Mucosa of descending colon (tissue), 3 donors: ENCODE measurements around the gene SLIT3. TPM values are rescaled to one million over a fixed set of nuclear protein-coding genes. Genes with fewer than 3 reads are reported as not detected.

ENCODE experiments used
- ATAC-seq: fragments of 200-7000 bp; cut with Tn5 transposase; one replicate; pipeline ENCODE4 v1.9.1; 2020; ENCODE audit warnings: mild to moderate bottlenecking, moderate library complexity
- DNase-seq, 3 donors: peaks; one replicate each; pipeline ENCODE4 v3.0.0-alpha.2; 2020
- H3K36me3 ChIP-seq: fragments of 200-600 bp; one replicate; pipeline ENCODE4 v1.8.0; 2021; ENCODE audit warnings: low read depth, mild to moderate bottlenecking
- H3K4me1 ChIP-seq: fragments of 200-600 bp; one replicate; pipeline ENCODE4 v1.8.0; 2021; ENCODE audit warnings: low read depth, mild to moderate bottlenecking
- H3K4me3 ChIP-seq: fragments of 200-600 bp; one replicate; pipeline ENCODE4 v1.8.0; 2021; ENCODE audit warnings: mild to moderate bottlenecking
- H3K9me3 ChIP-seq: fragments of 200-600 bp; one replicate; pipeline ENCODE4 v1.8.0; 2021; ENCODE audit warnings: mild to moderate bottlenecking
- intact Hi-C, 2 donors: fragments of 100-400 bp; cut with DNase I in 1 of 2; cut with micrococcal nuclease in 1 of 2; formaldehyde crosslinking; loops; one replicate each; pipeline versions ENCODE4 v1.11.0 to v1.11.1; 2022; cut with DNase I, micrococcal nuclease
- total RNA-seq, 3 donors: library from RNA; stranded (reverse); fragmentation: NEBNext Ultra II Directional in 2 of 3; extraction: Animal tissue kit (Norgen Biotek cat#: 25700) in 2 of 3; gene quantifications; one replicate each; pipeline versions ENCODE4 v1.2.1 to v1.2.4, GENCODE V29; 2021 to 2023
- TF ChIP-seq, protein P1 (sequence below): fragments of 200-600 bp; IDR thresholded peaks from one replicate; pipeline ENCODE4 v1.8.0; 2022; ENCODE audit warnings: antibody characterized with exemption, mild to moderate bottlenecking
- donor health status: DM: no; HTN: no; CAD: no; lungs with moderate emphysema.
- donor health status: DM: no; HTN: no; CAD: no.
- donor health status: DM: no; HTN: yes; CAD: no.

SLIT3 gene
- total RNA-seq, 3 donors from 2014 or later, result 4.2 to 25.5 (median 16.1) TPM

DNA sequence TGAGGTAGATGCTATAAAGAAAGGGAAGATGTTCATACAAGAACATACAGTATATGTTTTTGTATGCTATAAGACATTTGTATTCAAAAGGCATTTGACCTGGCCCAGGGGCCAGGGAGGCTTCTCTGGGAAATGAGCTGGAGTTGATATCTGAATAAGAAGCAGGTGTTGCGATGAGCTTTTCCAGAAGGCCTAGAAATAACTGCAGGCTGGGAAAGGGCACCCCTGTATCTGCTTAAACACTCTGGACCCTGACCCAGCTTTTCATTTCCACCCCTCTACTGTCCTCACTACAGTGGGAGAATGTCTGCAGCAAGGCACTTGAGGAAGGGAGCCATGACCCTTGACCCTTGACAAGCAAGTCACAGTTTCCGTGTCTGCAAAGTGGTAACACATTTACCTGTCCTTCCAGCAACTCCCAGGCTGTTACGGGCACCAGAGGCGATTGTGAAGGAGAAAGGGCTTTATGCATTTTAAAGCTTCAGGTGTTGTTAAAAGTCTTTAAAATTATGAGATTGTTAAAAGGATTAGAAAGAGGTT, 633.6 kb downstream of the SLIT3 start:
- TF ChIP-seq, protein P1, sequence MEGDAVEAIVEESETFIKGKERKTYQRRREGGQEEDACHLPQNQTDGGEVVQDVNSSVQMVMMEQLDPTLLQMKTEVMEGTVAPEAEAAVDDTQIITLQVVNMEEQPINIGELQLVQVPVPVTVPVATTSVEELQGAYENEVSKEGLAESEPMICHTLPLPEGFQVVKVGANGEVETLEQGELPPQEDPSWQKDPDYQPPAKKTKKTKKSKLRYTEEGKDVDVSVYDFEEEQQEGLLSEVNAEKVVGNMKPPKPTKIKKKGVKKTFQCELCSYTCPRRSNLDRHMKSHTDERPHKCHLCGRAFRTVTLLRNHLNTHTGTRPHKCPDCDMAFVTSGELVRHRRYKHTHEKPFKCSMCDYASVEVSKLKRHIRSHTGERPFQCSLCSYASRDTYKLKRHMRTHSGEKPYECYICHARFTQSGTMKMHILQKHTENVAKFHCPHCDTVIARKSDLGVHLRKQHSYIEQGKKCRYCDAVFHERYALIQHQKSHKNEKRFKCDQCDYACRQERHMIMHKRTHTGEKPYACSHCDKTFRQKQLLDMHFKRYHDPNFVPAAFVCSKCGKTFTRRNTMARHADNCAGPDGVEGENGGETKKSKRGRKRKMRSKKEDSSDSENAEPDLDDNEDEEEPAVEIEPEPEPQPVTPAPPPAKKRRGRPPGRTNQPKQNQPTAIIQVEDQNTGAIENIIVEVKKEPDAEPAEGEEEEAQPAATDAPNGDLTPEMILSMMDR, result no peak
- no peaks in the 10 kb centered on the region for H3K36me3 ChIP-seq
- intact Hi-C loops, result no loop called here
- DNase-seq (peak in 1 of 3 donors; percentile 75), ATAC-seq (peak; percentile 85)
- H3K9me3 ChIP-seq, result no peaks in the 10 kb centered on the region
- H3K4me3 ChIP-seq, result no peak overlapping the region
- peaks cover 12% of the 10 kb centered on the region for H3K4me1 ChIP-seq

DNA sequence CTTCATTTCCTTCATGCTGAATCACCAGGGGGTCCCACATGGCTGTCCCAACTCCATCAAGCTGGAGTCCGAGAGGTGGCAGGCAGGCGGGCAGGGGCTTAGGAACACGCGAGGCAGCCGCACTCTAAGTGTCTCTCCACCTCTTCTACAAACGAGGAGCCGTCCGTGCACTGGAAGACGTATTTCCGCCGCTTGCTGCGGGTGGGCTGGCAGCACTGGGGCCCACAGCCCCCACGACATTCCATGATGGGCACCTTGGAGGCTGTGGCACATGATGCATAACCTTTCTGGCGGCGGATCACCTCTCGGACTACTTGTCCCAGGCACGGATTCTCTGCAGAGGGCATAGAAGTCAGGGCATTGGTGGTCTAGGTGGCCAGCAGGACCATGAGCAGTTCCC, 634.6 kb downstream of the SLIT3 start:
- intact Hi-C loops, result no loop called here
- H3K4me1 ChIP-seq, result peaks cover 12% of the 10 kb centered on the region
- DNase-seq (no peak), ATAC-seq (no peak)
- no peaks in the 10 kb centered on the region for H3K36me3 ChIP-seq
- TF ChIP-seq, protein P1, result no peak
- no peaks in the 10 kb centered on the region for H3K9me3 ChIP-seq
- H3K4me3 ChIP-seq, result no peak overlapping the region

DNA sequence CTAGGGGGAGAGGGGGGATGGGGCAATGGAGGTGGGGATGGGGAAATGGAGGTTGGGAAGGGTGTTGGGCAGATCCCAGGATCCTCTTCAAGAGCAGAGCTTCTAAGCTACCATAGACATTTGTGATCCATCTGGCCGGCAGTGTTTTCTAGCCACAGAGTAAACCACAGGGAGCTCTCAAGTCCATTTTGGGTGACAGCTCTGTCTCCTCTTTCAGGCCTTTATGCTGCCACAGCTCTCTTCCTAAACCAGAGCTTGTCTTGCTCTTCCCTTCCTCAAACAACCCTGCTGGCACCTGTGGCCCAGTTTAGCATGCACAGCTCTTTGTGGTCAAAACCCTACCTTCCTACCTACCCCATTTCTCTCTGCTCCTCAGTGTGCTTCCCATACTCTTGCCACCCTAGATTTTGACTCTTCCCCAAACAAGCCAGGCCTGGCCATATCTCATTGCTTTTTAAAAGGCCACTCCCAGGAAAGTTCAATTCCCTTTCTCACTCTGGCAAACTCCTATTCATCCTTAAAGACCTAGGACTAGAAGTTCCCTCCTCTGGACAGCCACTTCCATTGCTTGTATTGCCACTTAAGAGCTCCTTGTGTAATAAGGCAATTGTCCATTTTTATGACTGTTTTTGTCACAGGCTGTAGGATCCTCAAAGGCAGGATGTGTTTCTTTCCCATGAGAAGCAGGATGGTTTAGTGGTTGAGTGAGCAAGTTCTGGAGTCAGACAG, 637.5 kb downstream of the SLIT3 start:
- peak; percentile 25 for ATAC-seq
- no peak for DNase-seq
- H3K4me3 ChIP-seq, result no peak overlapping the region
- H3K4me1 ChIP-seq, result peaks cover 36% of the 10 kb centered on the region
- no peaks in the 10 kb centered on the region for H3K36me3 ChIP-seq
- intact Hi-C loops, result no loop called here
- TF ChIP-seq, protein P1, result no peak
- no peaks in the 10 kb centered on the region for H3K9me3 ChIP-seq

DNA sequence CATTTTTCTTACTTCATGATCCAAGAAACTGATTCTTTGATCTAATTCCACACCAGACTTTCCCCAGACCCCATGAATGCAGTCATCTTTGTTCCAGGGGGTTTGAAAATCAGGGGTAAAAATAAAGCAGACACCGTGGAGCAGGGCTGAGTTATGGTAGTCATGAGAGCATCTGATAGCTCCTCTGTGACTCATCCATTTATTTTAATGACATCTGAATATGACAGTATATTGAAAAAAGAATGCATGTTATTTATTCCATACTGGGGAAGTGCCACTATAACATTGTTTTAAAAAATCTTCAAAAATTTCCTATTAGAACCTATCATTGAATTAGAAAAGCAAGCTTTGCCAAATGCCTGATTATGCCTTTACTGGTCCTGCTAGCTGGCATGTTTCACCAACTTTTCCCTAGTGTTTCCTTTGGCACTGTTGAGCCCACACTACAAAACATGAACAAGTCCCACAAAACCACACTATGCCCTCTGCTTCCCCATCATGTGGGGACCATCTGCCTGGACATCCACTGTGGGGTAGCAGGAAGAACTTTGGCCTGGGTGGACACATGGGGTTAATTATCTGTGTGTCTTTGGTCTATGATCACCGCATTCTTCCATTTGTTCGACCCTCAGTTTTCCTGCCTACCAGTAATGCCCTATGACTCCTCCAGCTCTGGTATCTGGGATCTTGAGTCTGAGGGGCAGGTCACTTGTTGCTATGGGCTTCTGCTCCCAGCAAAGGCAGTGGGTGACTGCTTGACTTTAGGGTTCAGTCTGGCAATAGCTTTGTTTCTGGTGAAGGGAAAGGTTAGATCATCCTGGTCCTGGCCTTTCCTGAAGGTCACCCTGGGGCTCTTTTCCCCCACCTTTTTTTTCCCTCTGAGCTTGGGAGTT, 639.1 kb downstream of the SLIT3 start:
- Histone ChIP-seq H3K36me3 (no peaks in the 10 kb centered on the region), H3K4me1 (peaks cover 40% of the 10 kb centered on the region), H3K9me3 (no peaks in the 10 kb centered on the region), H3K4me3 (no peak overlapping the region)
- no peak for ATAC-seq
- intact Hi-C loops, result no loop called here
- DNase-seq, result no peak
- TF ChIP-seq, protein P1, result no peak

DNA sequence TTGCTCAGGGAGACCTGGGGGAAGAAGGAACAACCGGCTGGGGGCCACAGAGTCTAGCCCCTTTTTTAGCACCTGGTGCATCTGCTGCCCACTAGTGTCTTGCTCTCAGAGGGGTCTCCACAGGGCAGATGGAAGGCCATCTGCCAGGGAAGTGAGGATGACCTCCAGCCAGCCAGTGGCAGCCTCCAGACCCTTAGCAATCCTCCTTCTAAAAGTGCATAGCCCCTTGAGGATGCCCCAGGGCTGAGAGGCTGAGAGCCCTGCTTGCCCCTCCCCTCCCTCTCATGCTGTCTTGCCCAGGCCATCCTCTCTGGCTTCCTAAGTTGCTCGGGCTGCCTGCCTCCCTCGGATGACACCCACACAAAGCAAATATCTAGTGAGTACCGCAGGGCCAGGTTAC, 640.2 kb downstream of the SLIT3 start:
- Histone ChIP-seq H3K9me3 (no peaks in the 10 kb centered on the region), H3K36me3 (no peaks in the 10 kb centered on the region), H3K4me1 (peaks cover 47% of the 10 kb centered on the region), H3K4me3 (no peak overlapping the region)
- ATAC-seq (no peak), DNase-seq (no peak)
- intact Hi-C loops, result no loop called here
- TF ChIP-seq, protein P1, result no peak
